ENCODE measurements around the gene PPARGC1A.

The PPARGC1A gene

DNA sequence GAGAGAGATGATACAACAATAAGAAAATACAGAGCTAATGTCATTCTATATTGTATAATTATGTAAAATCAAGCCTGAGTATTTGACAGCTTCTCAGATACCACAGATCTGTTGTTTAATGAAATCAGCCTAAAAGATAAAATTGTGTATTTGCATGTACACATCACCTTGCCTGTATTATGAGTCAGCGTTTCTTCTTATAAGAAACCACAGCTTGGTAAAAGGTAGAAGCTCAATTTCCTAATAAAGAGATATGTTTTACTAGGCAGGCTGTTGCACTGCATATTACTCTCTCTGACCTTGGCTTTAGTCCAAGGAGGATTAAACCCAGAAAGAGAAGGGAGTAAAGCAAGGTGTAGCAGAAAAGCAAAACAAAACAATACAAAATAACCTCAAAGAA, 121.3 kb downstream of the PPARGC1A start:
- no peak for DNase-seq

DNA sequence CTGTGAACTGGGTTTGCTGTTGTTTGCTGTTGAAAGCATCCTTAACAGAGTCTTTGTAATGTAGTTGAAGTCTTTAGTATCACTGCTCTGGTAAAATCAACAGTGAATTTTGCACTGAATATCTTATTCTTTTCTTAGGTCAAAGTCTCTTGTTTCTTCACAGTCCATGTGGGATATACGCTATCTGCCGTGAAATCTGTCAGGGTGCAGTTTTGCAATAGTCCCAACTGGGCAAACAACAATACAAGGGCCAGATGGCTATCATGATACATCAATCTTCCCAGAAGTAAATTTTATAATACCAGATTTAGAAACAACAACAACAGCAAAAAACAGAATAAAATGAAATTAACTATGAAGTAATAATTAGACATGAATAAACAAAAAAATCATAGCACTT, 123.5 kb downstream of the PPARGC1A start:
- DNase-seq = no peak

DNA sequence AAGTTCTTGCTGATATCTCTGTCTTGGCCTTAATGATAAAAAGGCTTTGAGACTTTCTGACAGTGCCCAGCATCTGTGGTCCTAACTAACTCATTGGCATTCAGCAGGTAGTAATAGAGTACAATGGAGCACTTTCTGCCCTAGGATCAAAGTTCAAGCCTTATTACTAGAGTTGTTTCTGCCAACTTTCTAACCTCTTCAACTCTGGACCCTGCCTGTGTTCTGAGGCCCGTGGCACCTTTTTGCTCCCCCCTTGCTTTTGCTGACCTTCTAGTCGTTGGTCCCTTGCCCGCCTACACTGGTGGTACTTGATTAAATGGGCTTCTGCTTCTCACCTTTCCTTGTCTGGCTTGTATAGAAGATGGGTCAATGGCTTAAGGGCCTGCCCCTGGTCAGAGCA, 126.3 kb downstream of the PPARGC1A start:
- no peak for DNase-seq

DNA sequence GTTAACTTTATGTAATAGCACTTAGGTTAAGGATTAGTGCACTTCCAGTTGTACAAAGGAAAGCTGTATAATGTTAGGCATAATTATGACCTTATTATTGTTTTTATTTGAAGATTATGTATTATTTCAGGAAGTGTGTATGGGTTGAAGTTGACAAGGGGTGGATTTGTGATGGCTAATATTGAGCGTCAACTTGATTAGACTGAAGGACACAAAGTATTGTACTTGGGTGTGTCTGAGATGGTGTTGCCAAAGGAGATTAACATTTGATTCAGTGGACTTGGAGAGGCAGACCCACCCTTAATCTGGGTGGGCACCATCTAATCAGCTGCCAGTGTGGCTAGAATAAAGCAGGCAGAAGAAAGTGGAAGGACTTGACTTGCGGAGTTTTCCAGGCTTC, 127.3 kb downstream of the PPARGC1A start:
- DNase-seq = no peak

DNA sequence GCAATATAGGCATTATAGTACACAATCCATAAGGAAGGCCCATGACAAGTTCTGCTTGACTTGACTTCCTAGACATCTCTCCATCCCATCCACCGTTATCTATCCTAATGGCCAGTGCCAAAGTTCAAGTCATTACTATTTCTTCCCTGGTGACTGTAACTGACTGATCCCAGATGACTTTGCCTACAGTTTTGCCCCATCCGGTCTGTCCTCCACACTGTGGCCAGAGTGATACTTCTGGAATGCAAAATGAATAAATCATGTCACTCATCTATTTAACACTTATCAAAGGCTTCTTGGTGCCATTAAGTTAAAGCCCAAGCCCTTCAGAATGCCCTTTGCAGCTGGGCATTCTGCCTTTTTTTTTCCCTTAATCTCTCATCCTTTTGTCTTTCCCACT, 130.8 kb downstream of the PPARGC1A start:
- DNase-seq = no peak

DNA sequence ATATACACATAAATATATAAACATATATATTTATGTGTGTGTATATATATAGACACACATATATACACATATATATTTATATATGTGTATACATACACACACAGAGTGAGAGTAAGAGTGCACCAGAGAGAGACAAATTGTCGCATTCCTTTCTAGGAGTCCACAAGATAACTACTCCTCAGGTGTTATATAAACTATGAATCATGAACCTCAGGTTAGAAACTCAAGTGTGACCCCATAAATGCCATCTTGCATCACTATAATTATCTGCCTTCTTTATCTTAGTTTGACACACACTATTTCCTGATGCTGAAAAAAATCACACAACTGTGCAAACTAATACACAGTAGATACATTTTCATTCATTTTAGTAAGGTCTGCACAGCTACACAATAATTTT, 135.2 kb downstream of the PPARGC1A start:
- no peak for DNase-seq

DNA sequence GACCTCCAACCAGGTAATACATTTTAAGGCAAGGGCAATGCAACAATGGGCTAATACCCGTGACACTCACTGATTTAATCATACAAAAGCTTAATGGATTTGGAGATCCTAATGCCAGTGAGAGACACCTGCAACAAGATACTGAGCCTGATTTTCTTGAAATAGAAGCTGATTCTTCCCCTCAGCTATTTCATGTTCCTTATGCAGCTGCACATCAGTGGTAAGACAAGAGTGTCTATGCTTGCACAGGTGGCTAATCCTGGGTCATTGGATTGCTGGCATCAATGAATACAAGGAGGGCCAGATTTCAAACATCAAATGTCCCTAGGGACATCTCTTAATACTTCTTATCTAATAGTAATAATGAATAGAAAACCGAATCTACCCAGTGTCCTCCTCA, 139.7 kb downstream of the PPARGC1A start:
- DNase-seq = no peak

DNA sequence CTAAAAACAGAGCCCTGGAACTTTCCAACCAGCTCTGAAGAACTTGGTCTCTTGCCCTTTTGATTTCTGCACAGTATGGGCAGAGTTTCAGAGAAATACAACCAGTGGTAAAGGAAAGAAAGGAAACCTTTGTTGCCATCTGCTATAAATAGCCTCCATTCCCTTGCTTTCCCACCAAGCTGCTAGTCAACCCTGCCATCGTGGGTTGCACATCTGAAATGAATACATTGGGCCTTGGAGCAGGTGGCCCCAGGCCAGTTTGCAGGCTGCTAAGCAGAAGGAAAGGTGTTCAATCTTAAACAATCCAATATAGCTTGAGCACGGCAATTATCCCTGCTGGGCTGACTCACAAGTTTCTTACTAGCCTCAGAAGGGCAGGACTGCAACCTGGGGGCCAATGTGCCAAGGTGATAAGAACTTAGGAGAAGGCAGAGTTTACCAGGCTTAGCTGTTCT, 142.5 kb downstream of the PPARGC1A start:
- DNase-seq = no peak

DNA sequence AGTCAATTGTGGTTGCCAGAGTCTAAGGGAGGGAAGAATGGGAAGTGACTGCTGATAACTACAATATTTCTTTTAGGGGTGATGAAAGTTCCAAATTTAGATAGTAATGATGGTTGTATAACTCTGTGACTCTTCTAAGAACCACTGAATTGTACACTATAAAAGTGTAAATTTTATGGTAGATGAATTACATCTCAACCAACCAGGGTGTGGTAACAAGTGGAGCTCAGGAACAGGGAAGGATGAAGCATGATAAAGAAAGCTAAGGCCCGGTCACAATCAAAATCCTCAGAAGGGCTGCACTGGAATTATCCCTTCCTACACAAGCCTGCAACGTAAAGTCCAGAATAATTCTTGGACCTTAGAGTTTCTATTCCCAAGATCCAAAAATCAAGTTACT, 143.2 kb downstream of the PPARGC1A start:
- DNase-seq = no peak

DNA sequence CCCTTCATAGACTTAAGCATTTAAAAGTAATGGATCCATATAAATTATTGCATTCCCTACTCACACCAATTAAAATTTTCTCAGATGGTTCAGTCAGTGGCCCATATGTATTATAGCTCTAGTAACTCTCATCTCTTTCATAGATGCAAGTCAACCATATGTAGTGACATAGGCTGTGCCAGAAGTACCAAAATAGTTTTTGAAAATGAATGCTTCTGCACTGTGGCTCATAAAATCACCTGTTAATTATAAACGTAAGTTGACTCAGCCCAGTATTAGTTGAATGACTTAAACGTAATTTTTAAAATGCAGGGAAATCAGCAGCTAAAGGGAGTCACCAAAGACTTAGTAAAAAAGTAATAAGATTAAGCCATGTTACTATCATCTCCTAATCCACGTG, 143.8 kb downstream of the PPARGC1A start:
- DNase-seq = no peak

DNA sequence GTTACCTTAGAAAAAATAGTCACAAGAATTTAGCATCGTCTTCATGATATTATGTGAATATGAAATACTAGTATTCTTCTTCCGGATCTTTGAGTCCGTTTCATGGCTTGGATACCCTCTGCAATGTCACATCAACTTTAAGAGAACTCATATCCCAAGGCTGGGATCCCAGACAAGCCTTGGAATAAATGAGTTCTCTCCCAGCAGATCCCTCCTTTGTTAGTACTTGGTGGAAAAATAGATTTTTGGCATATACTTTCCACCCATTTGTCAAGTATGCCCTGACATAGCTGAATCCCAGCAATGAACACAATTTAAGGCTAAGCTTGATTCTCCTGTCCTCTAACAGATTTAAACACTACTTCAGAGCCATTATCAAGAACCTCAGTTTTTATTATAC, 144.5 kb downstream of the PPARGC1A start:
- no peak for DNase-seq
